Ishikawa (cell line): Measurements from ENCODE around the gene RELT.

Experiments used
- CEBPB ChIP-seq: IDR thresholded peaks from 2 replicates; pipeline ENCODE4 v1.6.1; 2012
- CREB1 ChIP-seq: IDR thresholded peaks from 2 replicates; pipeline ENCODE4 v1.6.1; 2012; ENCODE audit warnings: low read depth
- EP300 ChIP-seq: IDR thresholded peaks from 2 replicates; pipeline ENCODE4 v1.6.1; 2012; ENCODE audit warnings: borderline replicate concordance
- NFIC ChIP-seq: IDR thresholded peaks from 2 replicates; pipeline ENCODE4 v1.6.1; 2012
- TCF12 ChIP-seq: IDR thresholded peaks from 2 replicates; pipeline ENCODE4 v1.6.1; 2012; ENCODE audit warnings: low read depth
- TF ChIP-seq, protein P1 (sequence below): IDR thresholded peaks from 2 replicates; pipeline ENCODE4 v1.6.1; 2012

- TF ChIP-seq EP300 (no peak), CEBPB (no peak), CREB1 (no peak), TCF12 (no peak), NFIC (no peak)
- TF ChIP-seq, protein P1, sequence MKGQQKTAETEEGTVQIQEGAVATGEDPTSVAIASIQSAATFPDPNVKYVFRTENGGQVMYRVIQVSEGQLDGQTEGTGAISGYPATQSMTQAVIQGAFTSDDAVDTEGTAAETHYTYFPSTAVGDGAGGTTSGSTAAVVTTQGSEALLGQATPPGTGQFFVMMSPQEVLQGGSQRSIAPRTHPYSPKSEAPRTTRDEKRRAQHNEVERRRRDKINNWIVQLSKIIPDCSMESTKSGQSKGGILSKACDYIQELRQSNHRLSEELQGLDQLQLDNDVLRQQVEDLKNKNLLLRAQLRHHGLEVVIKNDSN: no peak
Measured at GRCh38 chr11:73335204-73335923, 40.8 kb upstream of the RELT start.
